BJ (cell line): ENCODE data around the gene CDK5. TPM values are rescaled to one million over a fixed set of nuclear protein-coding genes. Genes with fewer than 3 reads are reported as not detected.

Experiments
- CTCF ChIA-PET: fragments of 350-600 bp; formaldehyde crosslinking; extraction: SDS; loops from one replicate; lab custom pipeline; 2021; ENCODE audit warnings: antibody characterized with exemption, inconsistent platforms; lab: Yijun Ruan, JAX
- POLR2A ChIA-PET: fragments of 300-600 bp; sonication (Branson Sonifier 250); formaldehyde crosslinking; extraction: SDS; loops from one replicate; lab custom pipeline; 2021; ENCODE audit warnings: antibody characterized with exemption; lab: Charles Lee
- DNase-seq: peaks from one replicate; pipeline ENCODE4 v3.0.0-alpha.2; 2011; ENCODE audit warnings: low read depth
- H3K27me3 ChIP-seq: 2 replicates; pipeline ENCODE4 v1.6.0; 2011; ENCODE audit warnings: low read length; ENCODE audit not compliant: control insufficient read depth, insufficient read depth
- H3K36me3 ChIP-seq: 2 replicates; pipeline ENCODE4 v1.5.1; 2011; ENCODE audit warnings: low read length; ENCODE audit not compliant: control insufficient read depth, insufficient read depth
- H3K4me3 ChIP-seq: 2 replicates; pipeline ENCODE4 v1.5.1; 2011; ENCODE audit warnings: low read depth, mild to moderate bottlenecking, control low read depth, low read length
- CTCF ChIP-seq: IDR thresholded peaks from 2 replicates; pipeline ENCODE4 v1.5.1; 2011; ENCODE audit warnings: low read depth, mild to moderate bottlenecking, control low read depth, inconsistent platforms, low read length, moderate library complexity; ENCODE audit not compliant: insufficient read depth
- polyA plus RNA-seq: library from polyadenylated mRNA; depleted of rRNA; stranded (reverse); fragments of >200 nt; gene quantifications from 2 replicates; pipeline ENCODE4 v1.2.3, GENCODE V29; 2011

The CDK5 gene
- polyA plus RNA-seq, 1 experiment = 33.2 TPM

- no peaks in the 10 kb centered on the region for H3K27me3 ChIP-seq
- peak overlapping the region; percentile 91 for H3K4me3 ChIP-seq
- no peak for DNase-seq
- CTCF ChIA-PET = interaction anchor here (0.9 to 12.9 kb wide), 4 partner anchors 18 to 65 kb away, joined by 4 to 143 read pairs (median 4); no protein-coding TSS in a partner anchor
- POLR2A ChIA-PET = no interaction called here
- 0 out of 2 replicates have a peak, but pooled peaks cover 2% of the 10 kb centered on the region for H3K36me3 ChIP-seq
- TF ChIP-seq CTCF = 0 out of 2 replicates have a peak, but pooled peaks have one; percentile 16
Measured at GRCh38 chr7:151087245-151088018, 29.7 kb upstream of the CDK5 start.

- DNase-seq = no peak
- TF ChIP-seq CTCF = no peak
- CTCF ChIA-PET = interaction anchor here (0.9 to 12.9 kb wide), 2 partner anchors 18 to 24 kb away, joined by 4 to 143 read pairs; no protein-coding TSS in a partner anchor
- POLR2A ChIA-PET = no interaction called here
- H3K36me3 ChIP-seq = no peaks in the 10 kb centered on the region
- no peaks in the 10 kb centered on the region for H3K27me3 ChIP-seq
- H3K4me3 ChIP-seq = peak overlapping the region; percentile 91
Measured at GRCh38 chr7:151086802-151087244, 29.1 kb upstream of the CDK5 start.

- POLR2A ChIA-PET = no interaction called here
Measured at GRCh38 chr7:151085691-151086620, 28.3 kb upstream of the CDK5 start, which contains the start of gene AGAP3. Gene AGAP3 (plus strand): TSS chr7:151086475. CDS start chr7:151086742, 267 bp downstream.

GRCh38 chr7:151085329-151085690 is 27.6 kb upstream of the CDK5 start:
- DNase-seq = no peak
- Histone ChIP-seq H3K4me3 (no peak overlapping the region), H3K27me3 (no peaks in the 10 kb centered on the region), H3K36me3 (no peaks in the 10 kb centered on the region)
- no peak for TF ChIP-seq CTCF
- POLR2A ChIA-PET = no interaction called here
- CTCF ChIA-PET = interaction anchor here (1.0 to 12.9 kb wide), 5 partner anchors 9 to 72 kb away, joined by 4 to 143 read pairs (median 4); no protein-coding TSS in a partner anchor

More at GRCh38 chr7:151085691-151086620, 28.3 kb upstream of the CDK5 start, which contains the start of gene AGAP3:
- no peak for DNase-seq
- CTCF ChIA-PET = interaction anchor here (0.9 to 12.9 kb wide), 5 partner anchors 9 to 72 kb away, joined by 4 to 143 read pairs (median 4); no protein-coding TSS in a partner anchor
- no peak for TF ChIP-seq CTCF
- no peaks in the 10 kb centered on the region for H3K36me3 ChIP-seq
- H3K4me3 ChIP-seq = peak within 1 kb of the TSS; percentile 91
- no peaks in the 10 kb centered on the region for H3K27me3 ChIP-seq

- no peak for DNase-seq
- Histone ChIP-seq H3K4me3 (peak overlapping the region; percentile 81), H3K36me3 (peaks cover under 1% of the 10 kb centered on the region; the same call in 1 of the 2 replicates), H3K27me3 (no peaks in the 10 kb centered on the region)
- CTCF ChIA-PET = interaction anchor here (0.8 to 3.1 kb wide), 4 partner anchors 41 to 71 kb away, joined by 3 to 13 read pairs (median 8); partner anchors contain the start of gene ABCB8
- POLR2A ChIA-PET = no interaction called here
- TF ChIP-seq CTCF = no peak
Measured at GRCh38 chr7:151083824-151084160, 26.1 kb upstream of the CDK5 start.
